ENCODE results near the gene TNFSF11.
A peak's percentile ranks its signal among the peaks of the same experiment; 100 is the strongest.
"Not testable (repeated sequence)": the region's sequence is repeated elsewhere in the genome, so short reads cannot be mapped to it uniquely, and the experiment has no call there.

Gene TNFSF11

DNA sequence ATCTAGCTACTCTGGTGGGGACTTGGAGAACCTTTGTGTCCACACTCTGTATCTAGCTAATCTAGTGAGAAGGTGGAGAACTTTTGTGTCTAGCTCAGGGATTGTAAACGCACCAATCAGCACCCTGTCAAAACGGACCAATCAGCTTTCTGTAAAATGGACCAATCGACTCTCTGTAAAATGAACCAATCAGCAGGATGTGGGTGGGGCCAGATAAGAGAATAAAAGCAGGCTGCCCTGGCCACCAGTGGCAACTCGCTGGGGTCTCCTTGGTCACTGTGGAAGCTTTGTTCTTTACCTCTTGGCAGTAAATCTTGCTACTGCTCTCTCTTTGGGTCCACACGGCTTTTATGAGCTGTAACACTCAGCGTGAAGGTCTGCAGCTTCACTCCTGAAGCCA is 13.6 kb upstream of the TNFSF11 start:
- DNase-seq = not testable (repeated sequence)

DNA sequence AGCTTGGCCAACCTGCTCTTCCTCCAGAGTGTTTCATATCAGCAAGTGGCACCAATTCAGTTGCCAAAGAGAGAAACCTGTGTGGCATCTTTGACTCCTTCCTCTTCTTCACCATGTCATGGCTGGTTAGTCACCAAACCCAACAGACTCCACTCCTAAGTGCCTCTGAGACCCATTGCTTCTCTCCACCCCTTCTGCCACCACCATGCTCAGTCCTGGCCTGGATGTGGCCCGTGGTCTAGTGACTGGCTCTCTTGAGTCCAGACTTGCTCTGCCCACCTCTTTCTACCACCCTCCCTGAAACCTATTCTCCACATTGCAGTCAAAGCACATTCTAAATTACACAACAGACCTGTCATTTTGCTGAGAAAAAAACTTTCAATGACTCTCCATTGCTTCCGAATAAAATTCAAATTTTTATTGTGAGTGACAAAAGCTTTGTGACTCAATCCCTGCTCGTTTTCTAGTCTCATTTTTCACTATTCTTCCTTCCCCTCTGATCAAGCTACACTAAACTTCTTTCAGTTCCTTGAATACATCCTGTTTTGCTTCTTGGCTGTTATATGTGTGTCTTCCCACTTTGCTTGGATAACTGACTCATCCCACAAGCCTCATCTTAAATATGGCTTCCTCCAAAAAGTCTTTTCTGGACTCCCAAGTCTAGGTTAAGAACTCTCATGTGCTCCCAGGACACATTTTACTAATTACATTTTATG is 12.0 kb upstream of the TNFSF11 start:
- DNase-seq = peak; percentile 61

DNA sequence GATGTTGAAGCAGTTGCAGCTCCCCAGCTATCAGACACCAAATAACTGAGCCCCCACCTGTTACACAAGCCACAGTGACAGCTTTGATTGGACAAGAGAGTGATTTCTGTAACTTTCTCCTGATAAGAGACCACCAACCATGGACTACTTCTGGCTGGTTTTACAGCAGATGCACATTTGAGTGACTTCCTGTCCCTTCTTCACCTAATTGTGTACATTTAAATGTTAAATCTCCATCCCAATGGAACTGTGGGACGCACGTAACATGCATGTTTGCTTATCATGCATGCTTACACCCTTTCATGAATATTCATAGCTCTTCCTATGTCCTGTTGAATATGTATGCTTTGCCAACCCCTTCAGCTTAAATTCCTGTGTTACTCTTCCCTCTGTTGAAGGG is 6.0 kb upstream of the TNFSF11 start:
- no peak for DNase-seq

DNA sequence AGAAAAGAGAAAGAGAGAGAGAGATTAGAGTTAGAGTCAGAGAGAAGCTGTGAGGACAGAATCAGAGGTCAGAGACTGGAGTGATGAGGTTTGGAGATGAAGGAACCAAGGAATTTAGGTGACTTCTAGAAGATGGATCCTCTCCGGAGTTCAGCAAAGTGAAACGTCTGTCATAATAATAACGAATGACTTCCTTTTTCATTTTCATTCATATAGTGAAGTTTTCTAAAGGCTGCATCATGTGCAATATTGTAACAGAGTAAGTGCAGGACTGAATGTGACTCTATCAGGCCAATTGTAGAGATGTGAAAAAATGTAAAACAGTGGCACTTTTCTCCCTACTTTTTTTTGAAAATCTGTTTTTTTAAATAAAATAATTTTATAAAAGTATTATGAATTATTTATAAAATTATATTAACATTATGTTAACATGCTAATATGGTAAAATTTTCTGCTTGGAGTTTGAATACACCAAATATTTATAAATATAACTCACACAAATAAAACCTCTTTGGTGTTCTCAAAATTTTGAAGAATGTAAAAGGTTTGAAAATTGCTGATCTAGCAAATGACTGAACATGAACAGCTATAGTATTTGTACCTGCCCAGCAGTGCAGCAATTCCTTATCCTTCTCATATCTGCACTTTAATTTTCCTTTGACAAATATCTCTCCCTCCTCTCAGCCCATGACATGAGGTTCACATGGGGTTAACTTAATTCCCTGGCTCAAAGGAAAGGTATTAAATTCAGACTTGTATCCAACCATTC is 4.2 kb upstream of the TNFSF11 start:
- DNase-seq = no peak

DNA sequence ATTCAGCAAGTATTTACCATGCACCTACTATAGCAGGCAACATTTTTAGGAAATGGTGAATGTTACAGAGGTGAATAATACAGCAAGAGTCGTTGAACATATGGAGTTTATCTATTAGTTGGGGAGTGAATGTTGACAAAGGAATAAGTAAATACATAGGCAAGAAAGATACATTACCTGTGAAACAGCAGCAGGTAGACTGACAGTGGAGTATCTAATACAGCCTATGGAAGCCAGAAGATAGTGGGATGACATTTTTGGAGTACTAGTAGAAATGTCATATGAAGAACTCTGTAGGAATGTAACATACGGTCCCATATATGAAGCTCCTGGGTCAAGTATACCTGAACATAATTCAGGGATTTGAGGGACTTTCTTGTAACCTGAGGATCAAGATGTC is 2.1 kb upstream of the TNFSF11 start:
- no peak for DNase-seq

DNA sequence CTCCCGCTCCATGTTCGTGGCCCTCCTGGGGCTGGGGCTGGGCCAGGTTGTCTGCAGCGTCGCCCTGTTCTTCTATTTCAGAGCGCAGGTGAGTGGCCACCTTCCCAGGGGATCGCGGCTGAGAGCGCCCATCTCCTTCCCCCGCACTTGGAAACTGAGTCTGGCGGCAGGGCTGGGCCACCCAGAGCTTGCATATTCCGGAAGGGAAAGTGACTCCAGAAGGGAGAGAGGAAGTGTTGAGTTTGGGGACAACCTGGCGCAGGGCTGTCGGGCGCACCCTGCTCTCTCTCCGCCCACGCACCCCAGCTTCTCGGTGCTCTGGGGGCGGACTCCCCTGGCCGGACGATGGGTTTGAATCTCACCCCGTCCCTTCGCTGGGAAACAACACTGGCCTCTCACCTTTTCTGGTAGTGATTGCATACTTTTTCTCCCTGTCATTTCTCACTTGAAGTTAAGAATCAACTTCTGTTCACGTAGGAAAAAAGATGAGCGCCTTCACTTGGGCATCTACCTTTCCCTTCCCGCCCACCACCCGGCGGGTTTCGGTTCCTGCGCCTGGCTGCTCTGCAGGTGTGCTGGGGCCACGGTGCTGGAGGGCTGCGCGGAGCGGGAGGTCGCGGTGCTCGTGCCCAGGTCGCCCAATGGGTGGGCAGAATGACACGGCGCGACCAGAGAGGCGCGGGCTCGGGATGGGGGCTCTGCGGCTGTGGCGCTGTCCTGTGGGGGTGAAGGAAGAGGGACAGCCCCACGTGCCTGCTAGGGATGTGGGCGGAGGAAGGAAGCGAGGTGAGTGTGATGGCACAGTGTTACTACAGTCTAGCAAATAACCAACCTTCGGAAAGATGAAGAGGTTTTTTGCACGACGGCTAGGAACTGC is 721 bp downstream of the TNFSF11 start:
- DNase-seq = no peak

DNA sequence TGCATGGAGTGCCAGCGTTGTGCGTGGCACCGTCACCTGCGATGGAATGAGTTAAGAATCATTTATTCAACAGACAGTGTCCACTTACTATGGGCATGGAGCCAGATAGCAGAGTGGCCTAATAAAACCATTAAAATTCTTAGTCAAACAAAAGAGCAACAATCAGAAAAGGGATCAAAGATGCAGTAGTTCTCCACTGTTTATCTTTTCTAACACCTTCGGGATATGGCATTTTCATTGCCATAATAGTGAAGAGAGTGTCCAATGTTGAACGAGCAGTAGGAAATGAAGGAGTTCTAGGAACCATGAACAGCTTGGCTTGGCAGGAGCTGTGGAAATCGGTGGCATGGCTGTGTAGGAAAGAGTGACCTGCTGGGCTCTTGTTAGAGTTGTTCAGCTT is 2.0 kb downstream of the TNFSF11 start:
- no peak for DNase-seq

DNA sequence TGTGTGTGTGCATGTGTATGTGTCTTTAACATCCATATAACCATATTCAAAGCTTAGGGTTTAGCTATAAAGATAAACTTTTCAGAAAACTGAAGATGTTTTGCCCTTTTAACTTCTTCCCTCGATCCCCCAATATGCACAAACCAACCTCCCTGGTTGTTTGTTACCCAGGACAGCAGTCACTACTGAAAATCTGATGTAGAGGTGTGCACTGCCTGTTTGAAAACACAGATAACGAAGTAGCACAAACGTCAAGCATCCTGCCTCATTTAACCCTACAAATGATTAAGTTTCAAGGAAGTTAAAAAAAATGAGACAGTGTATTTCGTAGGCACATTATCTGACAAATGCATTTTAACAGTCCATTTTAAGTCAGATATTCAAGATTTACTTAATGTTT is 3.6 kb downstream of the TNFSF11 start:
- no peak for DNase-seq

DNA sequence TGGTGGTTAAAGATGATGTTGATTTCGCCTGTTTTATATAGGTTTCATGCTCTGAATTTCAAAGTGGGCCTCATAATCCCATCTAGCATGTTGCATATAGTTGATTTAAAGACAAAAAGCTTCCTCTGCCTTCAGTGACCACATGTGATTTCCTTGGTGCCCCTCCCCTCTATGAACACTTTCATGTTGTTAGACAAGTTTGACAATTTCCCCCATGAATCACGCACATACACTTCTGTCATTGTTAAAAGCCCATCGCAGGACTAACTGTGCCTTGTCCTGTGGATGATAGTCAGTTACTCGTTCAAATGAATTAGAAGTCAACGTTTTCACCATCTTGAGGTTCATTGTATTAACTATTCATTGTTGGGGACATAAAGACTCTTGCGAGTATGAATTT is 6.7 kb downstream of the TNFSF11 start:
- DNase-seq = no peak

DNA sequence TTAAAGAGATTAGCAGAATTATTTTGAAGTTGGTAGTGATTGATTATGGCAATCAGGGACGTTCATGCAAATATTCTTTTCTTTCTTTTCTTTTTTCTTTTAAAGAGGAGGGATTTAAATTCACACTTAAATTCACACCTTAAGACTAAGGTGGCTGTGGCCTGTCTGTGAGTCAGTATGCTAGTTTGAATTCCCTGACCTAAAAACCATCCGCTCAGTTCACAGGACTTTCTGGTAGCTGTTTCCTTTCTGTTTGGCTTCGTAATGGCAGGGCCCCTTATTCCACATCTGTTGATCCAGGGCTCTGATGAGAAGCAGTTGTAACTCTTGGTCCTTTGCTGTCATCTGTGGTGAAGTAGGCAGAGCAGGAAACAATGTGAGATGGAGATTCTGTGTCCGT is 7.5 kb downstream of the TNFSF11 start:
- DNase-seq = no peak

DNA sequence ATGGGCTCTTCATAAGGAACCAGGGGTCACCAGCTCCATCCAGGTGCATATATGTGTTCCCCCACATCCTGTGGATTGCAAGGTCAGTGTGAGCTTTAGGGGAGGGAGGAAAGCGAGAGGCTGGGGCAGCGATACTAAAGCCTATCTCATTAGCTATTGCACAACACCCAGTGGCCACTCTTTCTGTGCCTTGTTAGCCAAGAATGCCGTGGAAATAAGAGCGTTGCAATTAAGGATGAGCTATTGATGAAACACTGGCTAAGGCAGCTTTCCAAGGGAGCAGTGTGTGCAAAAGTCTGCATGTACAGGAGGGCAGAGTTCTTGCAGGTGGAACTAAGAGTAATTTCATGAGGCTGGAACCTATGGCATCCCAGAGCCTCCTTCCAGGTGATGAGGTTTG is 17.6 kb downstream of the TNFSF11 start:
- DNase-seq = no peak

DNA sequence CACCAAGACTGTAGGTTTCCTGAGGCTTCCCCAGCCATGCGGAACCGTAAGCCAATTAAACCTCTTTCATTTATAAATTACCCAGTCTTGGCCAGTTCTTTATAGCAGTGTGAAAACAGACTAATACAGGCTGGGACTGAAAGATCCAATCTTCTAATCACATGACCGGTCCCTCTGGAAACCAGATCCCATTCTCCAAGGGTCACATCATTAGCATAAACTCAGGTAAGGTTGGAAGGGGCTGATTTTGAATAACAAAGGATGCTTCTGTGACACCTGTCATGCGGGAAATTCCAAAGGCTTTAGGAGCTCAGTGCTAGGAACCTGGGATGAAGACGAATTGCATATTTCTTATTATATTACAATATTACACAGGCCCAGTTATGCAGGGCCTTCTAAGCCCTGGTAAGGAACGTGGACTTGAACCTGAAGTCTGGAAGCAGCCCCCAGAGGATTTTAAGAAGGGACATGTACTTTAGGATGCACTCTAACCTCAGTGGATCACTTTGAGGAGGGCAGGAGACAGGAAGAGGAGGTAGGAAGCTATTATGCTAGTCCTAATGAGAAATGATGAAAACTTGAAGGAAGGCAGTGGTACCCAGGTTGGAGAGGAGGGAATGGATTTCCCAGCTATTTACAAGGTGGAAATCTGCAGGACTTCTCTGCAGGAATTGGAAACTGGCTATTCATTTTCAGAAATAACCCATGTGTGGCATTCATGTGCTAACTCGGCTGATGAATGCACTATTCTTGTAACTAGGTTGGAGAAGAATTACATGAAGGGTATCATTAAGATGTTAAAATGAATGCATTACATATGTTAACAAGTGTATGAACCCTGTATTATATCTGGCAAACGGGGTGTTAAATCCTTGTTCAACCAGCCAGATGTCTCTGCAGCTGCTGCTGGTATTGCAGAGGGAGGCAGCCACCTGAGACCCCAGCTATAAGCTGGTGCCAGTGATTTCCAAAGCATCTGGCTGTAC is 19.3 kb downstream of the TNFSF11 start:
- DNase-seq = no peak

DNA sequence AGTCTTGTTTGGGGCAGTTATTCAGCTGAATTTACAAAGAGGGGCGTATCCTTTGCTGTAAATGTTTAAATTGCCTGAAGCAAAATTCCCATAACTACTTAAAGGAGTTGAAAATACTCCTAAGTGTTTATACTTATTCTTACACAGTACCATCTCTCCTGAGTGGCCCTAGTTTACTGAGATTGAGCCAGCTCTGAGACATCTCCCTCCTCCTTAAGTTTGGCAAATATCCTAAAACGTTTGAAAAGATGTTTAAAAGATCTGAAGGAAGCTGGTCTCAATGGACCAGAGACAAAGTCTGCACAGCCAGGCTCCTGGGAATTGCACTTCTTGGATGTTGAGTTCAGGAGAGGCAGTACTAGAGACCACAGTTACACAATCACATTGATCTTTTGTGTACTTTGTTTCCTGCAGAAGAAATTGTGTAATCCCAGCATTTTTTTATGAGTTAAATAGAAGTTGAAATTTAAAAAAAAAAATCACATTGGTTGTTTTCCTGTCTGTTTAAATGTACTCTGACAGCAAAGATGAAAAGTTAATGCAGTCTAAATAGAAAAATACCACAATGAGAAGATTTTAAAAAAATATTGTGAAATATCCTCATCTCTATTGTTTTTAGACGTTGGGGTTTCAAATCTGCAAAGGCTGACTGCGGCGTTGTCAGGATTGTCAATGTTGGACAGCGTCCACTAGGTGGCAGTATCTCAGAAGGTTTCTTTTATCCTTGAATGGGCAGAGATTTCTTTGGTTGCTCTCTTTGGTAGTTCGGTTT is 20.7 kb downstream of the TNFSF11 start:
- DNase-seq = peak; percentile 74

DNA sequence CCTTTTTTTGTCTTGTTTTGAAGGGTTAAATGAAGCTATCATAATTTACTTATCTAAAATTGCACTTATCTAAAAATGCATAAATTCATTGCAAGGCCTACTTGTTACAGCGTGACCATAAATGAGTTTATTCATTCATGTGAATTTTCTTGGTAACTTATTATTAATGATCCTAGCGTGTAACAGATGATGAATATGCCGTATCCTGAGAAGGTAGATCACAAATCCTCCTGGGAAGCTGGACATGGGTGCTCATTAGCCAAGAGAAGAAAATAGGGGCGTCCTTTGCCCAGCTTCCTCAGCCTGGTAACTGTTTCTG is 21.3 kb downstream of the TNFSF11 start:
- DNase-seq = no peak

DNA sequence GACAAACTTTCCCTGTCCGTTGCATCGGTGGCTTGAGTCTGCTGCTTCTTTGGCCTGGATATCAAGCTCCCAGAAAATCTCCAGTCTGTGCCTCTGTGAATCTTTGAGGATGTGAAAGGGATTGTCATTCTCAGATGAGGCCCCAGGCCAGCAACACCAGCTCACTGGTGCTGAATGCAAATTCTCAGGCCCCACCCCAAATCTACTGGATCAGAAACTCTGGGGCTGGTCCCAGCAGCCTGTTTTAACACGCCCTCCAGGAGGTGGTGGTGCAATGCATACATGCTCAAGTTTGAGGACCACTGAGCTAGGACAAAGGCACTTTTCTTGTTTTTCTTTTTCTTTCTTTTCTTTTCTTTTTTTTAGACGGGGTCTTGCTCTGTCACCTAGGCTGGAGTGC is 23.6 kb downstream of the TNFSF11 start:
- no peak for DNase-seq

DNA sequence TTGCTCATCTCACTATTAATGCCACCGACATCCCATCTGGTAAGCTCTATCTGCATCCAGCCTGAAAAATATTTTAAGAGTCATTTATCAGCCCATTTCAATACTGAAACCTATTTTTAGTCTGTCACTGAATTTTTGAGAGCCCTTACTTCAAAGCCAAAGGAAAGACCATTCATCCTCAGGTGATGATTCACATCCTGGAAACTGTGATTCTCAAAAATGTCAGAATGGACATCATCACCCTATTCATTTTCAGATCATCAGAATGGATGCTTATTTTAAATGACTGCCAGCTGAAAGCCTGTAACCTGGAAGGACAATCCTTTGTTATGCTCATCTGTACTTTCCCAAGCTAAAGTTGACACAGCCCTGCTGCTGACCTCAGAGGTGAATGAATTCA is 27.0 kb downstream of the TNFSF11 start:
- peak; percentile 45 for DNase-seq

DNA sequence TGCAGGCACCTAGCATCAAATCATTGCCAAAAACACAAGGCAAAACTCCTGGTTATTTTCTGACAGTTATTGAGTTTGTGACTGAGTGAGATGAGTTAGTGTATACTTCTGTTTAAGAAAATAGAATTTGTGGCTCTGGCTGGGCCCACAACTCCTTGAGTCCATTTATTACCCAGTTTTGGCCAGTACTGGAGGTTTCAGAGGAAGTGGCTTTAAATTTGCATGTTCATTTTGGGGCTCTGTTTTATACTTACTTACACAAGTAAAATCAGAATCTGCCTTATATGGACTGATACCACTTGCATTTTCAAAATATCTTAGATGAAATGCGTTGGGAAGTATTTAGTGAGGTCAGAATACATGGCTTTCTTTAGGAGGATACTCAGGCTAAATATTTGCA is 29.0 kb downstream of the TNFSF11 start:
- DNase-seq = no peak

DNA sequence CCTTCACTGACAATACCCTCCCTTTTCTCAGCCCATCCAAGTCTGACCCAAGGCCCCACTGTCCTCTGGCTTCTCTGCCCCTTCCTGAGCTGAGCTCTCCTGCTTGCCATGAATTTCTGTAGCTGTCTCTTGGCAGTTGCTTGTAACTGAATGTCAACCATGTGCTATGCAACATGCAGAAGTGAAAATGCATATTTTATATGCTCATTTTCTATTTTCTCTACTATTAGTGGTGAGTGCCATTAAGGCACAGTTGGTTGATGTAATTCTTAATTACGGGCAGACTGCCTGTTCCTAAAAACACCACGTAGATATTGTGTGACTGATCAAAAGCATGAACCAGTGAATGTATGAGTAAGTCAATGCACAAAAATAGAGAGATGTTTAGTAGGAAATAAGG is 29.6 kb downstream of the TNFSF11 start:
- no peak for DNase-seq

DNA sequence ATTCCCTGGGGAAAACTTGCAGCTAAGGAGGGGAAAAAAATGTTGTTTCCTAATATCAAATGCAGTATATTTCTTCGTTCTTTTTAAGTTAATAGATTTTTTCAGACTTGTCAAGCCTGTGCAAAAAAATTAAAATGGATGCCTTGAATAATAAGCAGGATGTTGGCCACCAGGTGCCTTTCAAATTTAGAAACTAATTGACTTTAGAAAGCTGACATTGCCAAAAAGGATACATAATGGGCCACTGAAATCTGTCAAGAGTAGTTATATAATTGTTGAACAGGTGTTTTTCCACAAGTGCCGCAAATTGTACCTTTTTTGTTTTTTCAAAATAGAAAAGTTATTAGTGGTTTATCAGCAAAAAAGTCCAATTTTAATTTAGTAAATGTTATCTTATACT is 33.6 kb downstream of the TNFSF11 start:
- DNase-seq = no peak

DNA sequence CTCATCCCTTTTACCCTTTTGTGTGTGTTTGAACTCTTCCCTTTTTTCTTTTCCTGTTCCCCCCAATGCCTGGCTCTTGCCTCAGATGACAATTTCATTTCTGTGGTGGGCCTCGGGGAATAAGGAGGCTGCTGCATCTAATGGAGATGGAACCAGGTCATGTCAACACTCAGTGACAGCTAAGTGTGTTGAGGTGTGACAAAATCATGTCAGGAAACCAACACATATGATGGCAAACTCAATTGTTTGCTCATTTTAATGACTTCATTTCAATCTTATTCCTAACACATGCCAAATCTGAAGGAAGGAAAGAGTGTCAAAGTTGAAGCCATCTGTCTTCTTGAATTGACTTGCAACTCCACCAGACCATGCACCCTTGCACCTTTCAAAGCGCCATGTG is 36.7 kb downstream of the TNFSF11 start:
- no peak for DNase-seq

DNA sequence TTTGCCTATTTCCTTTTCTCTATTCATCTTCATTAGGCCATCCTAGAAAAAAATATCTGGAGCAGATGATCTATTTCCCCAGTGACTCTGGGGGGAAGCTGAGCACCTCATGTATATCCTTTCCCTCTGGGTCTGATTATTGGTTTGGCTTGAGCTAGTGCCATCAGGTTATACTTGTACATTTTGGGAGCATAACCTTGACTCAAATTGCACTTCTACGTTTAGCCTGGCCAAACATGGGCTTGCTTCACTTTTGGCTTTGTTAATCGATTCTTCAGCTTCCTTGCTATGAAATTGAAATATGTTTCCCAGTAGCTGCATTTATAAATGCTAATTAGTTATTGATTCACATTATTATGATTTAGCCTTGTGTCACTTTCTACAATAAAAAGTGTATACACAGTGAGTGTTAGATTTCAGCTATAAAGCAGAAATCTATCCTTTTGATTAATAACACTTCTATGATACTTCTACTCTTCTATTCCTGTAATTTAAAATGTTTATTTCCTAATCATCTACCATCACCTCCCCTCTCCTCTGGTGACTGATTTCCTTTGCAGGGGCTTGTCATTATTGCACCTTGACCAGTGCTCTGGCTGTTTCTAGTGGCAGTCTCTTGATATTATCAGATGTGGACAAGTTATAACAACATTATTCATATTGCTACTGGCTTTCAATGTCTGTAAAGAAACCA is 37.3 kb downstream of the TNFSF11 start:
- DNase-seq = no peak
